Uterus (tissue), 4 donors: ENCODE measurements around the gene DTD1. TPM values are rescaled to one million over a fixed set of nuclear protein-coding genes. Genes with fewer than 3 reads are reported as not detected.

Source experiments
- DNase-seq, 2 donors: peaks; one replicate each; pipeline ENCODE4 v3.0.0-alpha.2; 2019 to 2020
- H3K27ac ChIP-seq, 2 donors: fragments of 200-600 bp; sonication (generic); 1 replicate in 1 of 2; 2 replicates in 1 of 2; pipeline ENCODE4 v1.5.1; 2016 to 2018
- H3K27me3 ChIP-seq, 2 donors: fragments of 200-600 bp; sonication (generic); one replicate each; pipeline ENCODE4 v1.5.1; 2018 to 2019; ENCODE audit warnings: control low read depth in 1 of 2
- H3K36me3 ChIP-seq, 2 donors: fragments of 200-600 bp; sonication (generic); one replicate each; pipeline ENCODE4 v1.5.1; 2019; ENCODE audit warnings: control low read depth in 1 of 2
- H3K4me1 ChIP-seq, 2 donors: fragments of 200-600 bp; sonication (generic); one replicate each; pipeline ENCODE4 v1.5.1; 2018 to 2019; ENCODE audit warnings: control low read depth in 1 of 2
- H3K4me3 ChIP-seq, 2 donors: fragments of 200-600 bp; sonication (generic); 1 replicate in 1 of 2; 2 replicates in 1 of 2; pipeline ENCODE4 v1.5.1; 2018 to 2019; ENCODE audit warnings: mild to moderate bottlenecking in 1 of 2
- H3K9me3 ChIP-seq, 2 donors: fragments of 200-600 bp; sonication (generic); one replicate each; pipeline ENCODE4 v1.5.1; 2019; ENCODE audit warnings: control low read depth in 1 of 2
- CTCF ChIP-seq, 4 experiments: fragments of 200-600 bp in 2 of 4; fragments of 450-650 bp in 2 of 4; sonication (generic) in 2 of 4; IDR thresholded peaks; one replicate each; pipeline ENCODE4 v1.5.1; 2016 to 2019; ENCODE audit warnings: antibody characterized with exemption in 4 of 4, mild to moderate bottlenecking in 2 of 4, moderate library complexity in 1 of 4
- POLR2A ChIP-seq, 2 donors: fragments of 450-650 bp; IDR thresholded peaks; one replicate each; pipeline ENCODE4 v1.6.1; 2016; ENCODE audit warnings: antibody characterized with exemption in 2 of 2, mild to moderate bottlenecking in 1 of 2, moderate library complexity in 1 of 2
- intact Hi-C: fragments of 100-400 bp; cut with DNase I; formaldehyde crosslinking; loops from one replicate; pipeline ENCODE4 v1.15.1; 2023; ENCODE audit warnings: low total_unique reads
- total RNA-seq, 4 donors: library from RNA; depleted of rRNA in 3 of 4; stranded (reverse); fragments of >200 nt in 3 of 4; gene quantifications; one replicate each; pipeline versions ENCODE4 v1.1.0 to v1.2.4, GENCODE V29; 2014 to 2023
- donor health status: DM: yes; HTN: yes; CAD: no.

Gene DTD1
- total RNA-seq: 10 to 100 TPM; 23.4 to 38.3 (median 30.7) TPM

- no peaks in the 10 kb centered on the region for H3K36me3 ChIP-seq
- TF ChIP-seq POLR2A (IDR thresholded peaks at IDR 0.05): peak in 1 of 2 donors; percentile 56
- TF ChIP-seq CTCF (IDR thresholded peaks at IDR 0.05): peak; percentile 28 to 73 (median 65)
- DNase-seq: peak; percentile 93
- peaks cover 0 to 5% of the 10 kb centered on the region in 2 donors for H3K4me1 ChIP-seq
- H3K4me3 ChIP-seq: peak within 1 kb of the TSS; percentile 39 to 91
- peak within 1 kb of the TSS; percentile 73 to 89 for H3K27ac ChIP-seq
- no peaks in the 10 kb centered on the region for H3K27me3 ChIP-seq
- intact Hi-C loops: no loop called here
- no peaks in the 10 kb centered on the region for H3K9me3 ChIP-seq
These were observed at the start of gene DTD1 for GRCh38 chr20:18587665-18588573. Gene DTD1 (plus strand): TSS chr20:18588054. CDS start chr20:18588073, 19 bp downstream.

- H3K9me3 ChIP-seq: no peaks in the 10 kb centered on the region
- H3K36me3 ChIP-seq: no peaks in the 10 kb centered on the region
- intact Hi-C loops: no loop called here
- H3K27ac ChIP-seq: no peak overlapping the region
- H3K4me3 ChIP-seq: no peak overlapping the region
- no peaks in the 10 kb centered on the region for H3K4me1 ChIP-seq
- DNase-seq: no peak
- no peak for TF ChIP-seq POLR2A (IDR thresholded peaks at IDR 0.05)
- TF ChIP-seq CTCF (IDR thresholded peaks at IDR 0.05): no peak
- no peaks in the 10 kb centered on the region for H3K27me3 ChIP-seq
These were observed 46.1 kb upstream of the DTD1 start for GRCh38 chr20:18541741-18542140.

GRCh38 chr20:18543216-18543615 lies 44.6 kb upstream of the DTD1 start:
- intact Hi-C loops: no loop called here
- no peak for TF ChIP-seq POLR2A (IDR thresholded peaks at IDR 0.05)
- TF ChIP-seq CTCF (IDR thresholded peaks at IDR 0.05): no peak

GRCh38 chr20:18543932-18544331 lies 43.9 kb upstream of the DTD1 start:
- H3K9me3 ChIP-seq: no peaks in the 10 kb centered on the region
- H3K27me3 ChIP-seq: no peaks in the 10 kb centered on the region
- H3K4me1 ChIP-seq: no peaks in the 10 kb centered on the region
- H3K27ac ChIP-seq: no peak overlapping the region
- TF ChIP-seq CTCF (IDR thresholded peaks at IDR 0.05) (no peak), POLR2A (IDR thresholded peaks at IDR 0.05) (no peak)
- no peak for DNase-seq
- no peaks in the 10 kb centered on the region for H3K36me3 ChIP-seq
- intact Hi-C loops: no loop called here
- no peak overlapping the region for H3K4me3 ChIP-seq

More at GRCh38 chr20:18543216-18543615, 44.6 kb upstream of the DTD1 start:
- Histone ChIP-seq H3K4me3 (no peak overlapping the region), H3K27me3 (no peaks in the 10 kb centered on the region), H3K9me3 (no peaks in the 10 kb centered on the region), H3K36me3 (no peaks in the 10 kb centered on the region), H3K27ac (no peak overlapping the region), H3K4me1 (no peaks in the 10 kb centered on the region)
- DNase-seq: no peak

- Histone ChIP-seq H3K27me3 (no peaks in the 10 kb centered on the region), H3K4me3 (no peak overlapping the region), H3K36me3 (no peaks in the 10 kb centered on the region), H3K4me1 (no peaks in the 10 kb centered on the region), H3K9me3 (no peaks in the 10 kb centered on the region), H3K27ac (no peak overlapping the region)
- TF ChIP-seq POLR2A (IDR thresholded peaks at IDR 0.05) (no peak), CTCF (IDR thresholded peaks at IDR 0.05) (no peak)
- no peak for DNase-seq
- intact Hi-C loops: no loop called here
These were observed 42.3 kb upstream of the DTD1 start for GRCh38 chr20:18545566-18545965.
